CD8-positive, alpha-beta memory T cell (primary cell): Measurements from ENCODE around the gene PIK3R1. TPM values are rescaled to one million over a fixed set of nuclear protein-coding genes. Genes with fewer than 3 reads are reported as not detected.

ENCODE experiments used
- CTCF ChIA-PET: fragments of 350-600 bp; sonication (Branson Sonifier 250); formaldehyde crosslinking; loops from one replicate; lab custom pipeline; 2021; ENCODE audit warnings: antibody characterized with exemption; lab: Charles Lee
- POLR2A ChIA-PET: fragments of 350-600 bp; sonication (Branson Sonifier 250); formaldehyde crosslinking; loops from one replicate; lab custom pipeline; 2021; ENCODE audit warnings: antibody characterized with exemption; lab: Charles Lee
- DNase-seq, 5 donors: peaks; one replicate each; pipeline versions ENCODE4 v3.0.0 to v3.0.0-alpha.2; 2020 to 2022; ENCODE audit warnings: mixed read lengths in 1 of 5
- H3K27ac ChIP-seq: one replicate; pipeline ENCODE4 v1.7.0; 2013; ENCODE audit warnings: low read depth, mild to moderate bottlenecking, low read length, moderate library complexity
- H3K27me3 ChIP-seq: 2 replicates; pipeline ENCODE4 v1.7.0; 2013; ENCODE audit warnings: low read length, mild to moderate bottlenecking; ENCODE audit not compliant: insufficient read depth, poor library complexity, severe bottlenecking
- H3K36me3 ChIP-seq: 2 replicates; pipeline ENCODE4 v1.7.0; 2013; ENCODE audit warnings: mild to moderate bottlenecking, low read length, moderate library complexity; ENCODE audit not compliant: insufficient read depth
- H3K4me1 ChIP-seq: 2 replicates; pipeline ENCODE4 v1.7.0; 2013; ENCODE audit warnings: mild to moderate bottlenecking, low read length, moderate library complexity; ENCODE audit not compliant: insufficient read depth
- H3K4me3 ChIP-seq: 2 replicates; pipeline ENCODE4 v1.7.0; 2013; ENCODE audit warnings: mild to moderate bottlenecking, low read length
- H3K9me3 ChIP-seq: 2 replicates; pipeline ENCODE4 v1.7.0; 2013; ENCODE audit warnings: mild to moderate bottlenecking, low read length
- H3K27ac Mint-ChIP-seq, 8 donors: one replicate each; pipeline ENCODE4 v1.8.0; 2020 to 2021; ENCODE audit warnings: mixed read lengths in 8 of 8, mild to moderate bottlenecking in 6 of 8, inconsistent platforms in 3 of 8, moderate library complexity in 3 of 8
- H3K27me3 Mint-ChIP-seq, 2 donors: one replicate each; pipeline ENCODE4 v1.8.0; 2020 to 2021; ENCODE audit warnings: mixed read lengths in 2 of 2, mild to moderate bottlenecking in 1 of 2, moderate library complexity in 1 of 2
- H3K36me3 Mint-ChIP-seq, 3 donors: one replicate each; pipeline ENCODE4 v1.8.0; 2020 to 2021; ENCODE audit warnings: mixed read lengths in 3 of 3, inconsistent platforms in 1 of 3, mild to moderate bottlenecking in 1 of 3
- H3K4me1 Mint-ChIP-seq, 3 donors: one replicate each; pipeline ENCODE4 v1.8.0; 2020 to 2021; ENCODE audit warnings: mixed read lengths in 3 of 3, inconsistent platforms in 1 of 3, mild to moderate bottlenecking in 1 of 3
- H3K4me3 Mint-ChIP-seq, 7 donors: one replicate each; pipeline ENCODE4 v1.8.0; 2020 to 2021; ENCODE audit warnings: mixed read lengths in 7 of 7, mild to moderate bottlenecking in 6 of 7, moderate library complexity in 4 of 7, inconsistent platforms in 2 of 7
- H3K9me3 Mint-ChIP-seq, 5 donors: one replicate each; pipeline ENCODE4 v1.8.0; 2020 to 2022; ENCODE audit warnings: mixed read lengths in 5 of 5, mild to moderate bottlenecking in 3 of 5, moderate library complexity in 2 of 5, inconsistent platforms in 1 of 5
- polyA plus RNA-seq: library from polyadenylated mRNA; unstranded; fragments of 300-500 nt; fragmentation: Illumina TruSeq; gene quantifications from one replicate; pipeline ENCODE4 v1.2.3, GENCODE V29; 2021
- total RNA-seq, 2 experiments: library from RNA; stranded (reverse); gene quantifications; one replicate each; pipeline ENCODE4 v1.2.3, GENCODE V29; 2021

PIK3R1 gene
- total and polyA plus RNA-seq, 3 experiments from 2014 or later: 46.9 to 75.9 (median 47.9) TPM

DNA sequence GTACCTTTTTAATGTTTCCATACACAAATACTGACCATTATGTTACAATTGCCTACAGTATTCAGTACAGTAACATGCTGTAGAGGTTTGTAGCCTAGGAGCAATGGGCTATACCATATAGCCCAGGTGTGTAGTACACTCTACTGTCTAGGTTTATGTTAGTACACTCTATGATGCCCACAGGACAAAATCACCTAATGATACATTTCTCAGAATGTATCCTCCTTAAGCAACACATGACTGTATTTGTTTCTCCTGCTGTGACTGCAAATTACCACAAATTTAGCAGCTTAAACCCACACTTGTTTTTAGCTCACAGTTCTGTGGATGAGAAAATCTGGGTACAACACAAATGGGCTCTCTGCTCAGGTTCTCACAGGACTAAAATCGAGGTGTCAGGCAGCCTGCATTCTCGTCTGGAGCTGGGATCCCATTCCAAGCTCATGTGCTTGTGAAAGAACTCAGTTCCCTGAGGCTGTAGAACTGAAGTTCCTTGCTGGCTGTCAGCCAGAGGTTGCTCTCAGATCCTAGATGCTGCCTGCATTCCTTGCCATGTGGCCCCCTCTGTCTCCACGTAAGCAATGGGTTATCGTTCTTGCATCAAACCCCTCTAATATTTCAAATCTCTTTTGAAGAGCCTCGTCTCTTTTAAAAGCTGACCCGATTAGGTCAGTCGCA lies 38.6 kb upstream of the PIK3R1 start:
- Mint-ChIP-seq H3K9me3 (no peaks in the 10 kb centered on the region), H3K36me3 (peaks cover 0 to under 1% (median 0%) of the 10 kb centered on the region in 3 donors), H3K27me3 (peaks cover 0 to 1% of the 10 kb centered on the region in 2 donors), H3K4me1 (peaks cover 0 to 3% (median 0%) of the 10 kb centered on the region in 3 donors), H3K27ac (no peak overlapping the region), H3K4me3 (no peak overlapping the region)
- POLR2A ChIA-PET: no interaction called here
- CTCF ChIA-PET: no interaction called here
- Histone ChIP-seq H3K36me3 (no peaks in the 10 kb centered on the region), H3K27ac (no peak overlapping the region), H3K4me3 (no peak overlapping the region), H3K27me3 (no peaks in the 10 kb centered on the region), H3K4me1 (no peaks in the 10 kb centered on the region), H3K9me3 (no peaks in the 10 kb centered on the region)
- DNase-seq: no peak

DNA sequence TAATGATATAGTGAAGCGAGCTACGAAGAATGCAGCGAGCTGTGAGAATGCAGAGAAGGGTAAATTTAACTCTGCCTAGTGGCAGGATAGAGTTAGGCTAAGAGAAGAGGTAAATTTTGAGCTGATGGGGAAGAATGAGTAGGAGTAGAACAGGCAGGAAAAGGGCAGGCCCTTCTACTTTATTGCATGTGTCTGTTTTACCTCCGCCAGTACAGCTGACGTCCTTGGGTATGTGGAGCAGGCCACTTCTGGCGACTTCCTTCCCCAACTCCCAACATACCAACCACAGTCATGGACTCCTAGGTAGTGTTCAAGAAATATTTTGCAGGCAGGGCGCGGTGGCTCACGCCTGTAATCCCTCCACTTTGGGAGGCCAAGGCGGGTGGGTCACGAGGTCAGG lies 37.9 kb upstream of the PIK3R1 start:
- Histone ChIP-seq H3K36me3 (no peaks in the 10 kb centered on the region), H3K27ac (no peak overlapping the region), H3K27me3 (no peaks in the 10 kb centered on the region), H3K4me1 (no peaks in the 10 kb centered on the region), H3K9me3 (no peaks in the 10 kb centered on the region), H3K4me3 (no peak overlapping the region)
- peaks cover 0 to 2% (median 0%) of the 10 kb centered on the region in 3 donors for H3K36me3 Mint-ChIP-seq
- no peak overlapping the region for H3K27ac Mint-ChIP-seq
- POLR2A ChIA-PET: no interaction called here
- H3K4me3 Mint-ChIP-seq: no peak overlapping the region
- no peaks in the 10 kb centered on the region for H3K9me3 Mint-ChIP-seq
- DNase-seq: no peak
- CTCF ChIA-PET: no interaction called here
- peaks cover 0 to 1% of the 10 kb centered on the region in 2 donors for H3K27me3 Mint-ChIP-seq
- peaks cover 0 to 3% (median 0%) of the 10 kb centered on the region in 3 donors for H3K4me1 Mint-ChIP-seq

DNA sequence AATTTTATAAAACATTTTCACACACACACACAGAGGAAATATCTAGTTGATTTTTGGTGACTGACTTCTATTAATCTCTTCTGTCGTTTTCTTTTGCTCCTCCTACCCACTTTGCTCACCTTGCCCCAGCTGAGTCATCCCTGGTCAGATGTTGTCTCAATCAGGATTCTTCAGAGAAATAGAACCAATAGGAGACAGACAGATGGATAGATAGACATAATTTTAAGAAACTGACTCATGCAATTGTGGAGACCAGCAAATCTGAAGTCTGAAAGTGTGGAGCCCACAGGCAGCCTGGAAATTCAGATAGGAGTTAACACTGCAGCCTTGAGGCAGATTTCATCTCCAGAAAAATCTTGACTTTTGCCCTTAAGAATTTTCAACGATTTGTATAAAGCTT lies 37.0 kb upstream of the PIK3R1 start:
- H3K4me1 Mint-ChIP-seq: peaks cover 0 to 3% (median 0%) of the 10 kb centered on the region in 3 donors
- ChIA-PET CTCF (no interaction called here), POLR2A (no interaction called here)

DNA sequence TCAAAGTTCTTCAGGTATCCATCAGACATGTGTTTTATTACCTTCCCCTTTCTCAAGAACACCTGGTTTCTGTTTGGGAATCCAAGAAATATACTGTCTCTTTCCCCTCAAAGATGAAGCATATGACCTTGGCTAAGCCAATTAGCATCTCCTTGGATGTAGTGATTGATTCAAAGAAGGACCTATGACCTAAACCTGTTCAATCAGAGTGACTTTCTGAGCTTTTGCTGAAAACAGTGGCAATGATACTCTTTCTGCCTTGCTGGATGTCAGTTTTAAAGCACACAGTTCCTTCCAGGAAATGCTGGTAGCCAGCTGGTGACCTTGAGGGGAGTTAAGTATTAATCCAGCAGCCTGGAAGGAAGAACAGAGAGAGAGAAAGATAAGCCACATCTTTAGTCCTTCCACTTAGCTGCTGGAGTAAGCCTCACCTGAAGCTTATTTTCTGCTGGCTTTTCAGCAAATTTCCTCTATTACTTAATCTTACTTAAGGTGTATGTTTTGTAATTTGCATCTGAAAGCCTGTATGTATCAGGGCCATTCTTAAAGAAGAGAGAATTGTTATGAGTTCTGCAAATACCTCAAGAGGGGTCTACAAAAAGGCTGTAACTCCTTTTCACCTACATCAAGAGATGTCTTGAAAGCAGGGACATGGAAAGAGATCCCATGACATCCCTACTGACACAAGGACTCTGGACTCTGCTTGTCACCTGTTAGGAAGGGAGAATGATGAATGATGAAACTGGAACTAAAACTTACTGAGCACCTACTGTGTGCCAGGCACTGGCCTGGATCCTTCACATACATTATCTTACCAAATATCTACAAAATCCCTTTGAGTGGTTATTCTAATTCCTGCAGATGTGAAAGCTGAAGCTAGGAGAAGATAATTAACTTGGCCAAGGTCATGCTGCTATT lies 35.2 kb upstream of the PIK3R1 start:
- Histone ChIP-seq H3K4me3 (no peak overlapping the region), H3K36me3 (no peaks in the 10 kb centered on the region), H3K4me1 (no peaks in the 10 kb centered on the region), H3K27me3 (no peaks in the 10 kb centered on the region), H3K9me3 (no peaks in the 10 kb centered on the region), H3K27ac (no peak overlapping the region)
- Mint-ChIP-seq H3K4me1 (peaks cover 0 to 3% (median 0%) of the 10 kb centered on the region in 3 donors), H3K4me3 (no peak overlapping the region), H3K27me3 (no peaks in the 10 kb centered on the region), H3K36me3 (peaks cover 0 to 2% (median 0%) of the 10 kb centered on the region in 3 donors), H3K9me3 (peaks cover 0 to 2% (median 0%) of the 10 kb centered on the region in 5 donors), H3K27ac (peak overlapping the region in 1 of 8 donors; percentile 77)
- ChIA-PET CTCF (no interaction called here), POLR2A (no interaction called here)
- DNase-seq: no peak

More for the DNA sequence above, 37.0 kb upstream of the PIK3R1 start:
- no peaks in the 10 kb centered on the region for H3K4me1 ChIP-seq
- H3K27me3 ChIP-seq: no peaks in the 10 kb centered on the region
- no peak overlapping the region for H3K27ac Mint-ChIP-seq
- no peak for DNase-seq
- H3K4me3 ChIP-seq: no peak overlapping the region
- H3K4me3 Mint-ChIP-seq: peak overlapping the region in 1 of 7 donors; percentile 72
- H3K36me3 ChIP-seq: no peaks in the 10 kb centered on the region
- no peaks in the 10 kb centered on the region for H3K9me3 Mint-ChIP-seq
- no peaks in the 10 kb centered on the region for H3K9me3 ChIP-seq
- H3K36me3 Mint-ChIP-seq: peaks cover 0 to 2% (median 0%) of the 10 kb centered on the region in 3 donors
- H3K27ac ChIP-seq: no peak overlapping the region
- no peaks in the 10 kb centered on the region for H3K27me3 Mint-ChIP-seq

DNA sequence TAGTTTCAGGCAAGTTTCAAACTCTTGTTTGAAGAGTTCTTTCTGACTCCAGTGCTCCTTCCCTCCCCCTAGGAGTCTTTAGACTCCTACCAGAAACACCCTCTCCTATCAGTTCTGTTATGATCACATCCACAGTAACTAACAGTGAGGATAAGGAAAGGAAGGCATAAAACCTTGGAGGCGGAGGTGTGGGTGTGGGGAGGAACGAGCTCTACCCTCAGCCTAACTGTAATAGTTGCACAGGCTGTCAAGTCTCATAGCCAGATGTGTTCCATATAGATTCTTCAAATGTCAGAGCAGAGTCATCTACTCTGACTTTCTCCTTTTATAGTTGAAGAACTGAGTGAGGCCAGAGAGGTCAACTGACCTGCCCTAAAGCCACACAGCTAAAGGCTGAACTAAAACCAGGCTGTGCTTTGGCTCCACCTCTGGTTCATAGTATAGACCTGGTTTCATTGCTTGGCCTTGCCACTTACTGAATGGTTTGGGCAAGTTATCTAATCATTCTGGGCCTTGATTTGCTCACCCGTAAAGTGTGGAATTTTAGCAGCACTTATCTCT lies 34.4 kb upstream of the PIK3R1 start:
- no peak overlapping the region for H3K27ac ChIP-seq
- H3K4me1 Mint-ChIP-seq: peaks cover 0 to 3% (median 0%) of the 10 kb centered on the region in 3 donors
- H3K27ac Mint-ChIP-seq: no peak overlapping the region
- ChIA-PET POLR2A (no interaction called here), CTCF (no interaction called here)
- H3K9me3 ChIP-seq: no peaks in the 10 kb centered on the region
- no peak overlapping the region for H3K4me3 ChIP-seq
- DNase-seq: no peak
- no peaks in the 10 kb centered on the region for H3K4me1 ChIP-seq
- no peaks in the 10 kb centered on the region for H3K27me3 Mint-ChIP-seq
- H3K36me3 ChIP-seq: no peaks in the 10 kb centered on the region
- H3K9me3 Mint-ChIP-seq: peaks cover 0 to 2% (median 0%) of the 10 kb centered on the region in 5 donors
- peaks cover 0 to 2% (median 0%) of the 10 kb centered on the region in 3 donors for H3K36me3 Mint-ChIP-seq
- H3K27me3 ChIP-seq: no peaks in the 10 kb centered on the region
- no peak overlapping the region for H3K4me3 Mint-ChIP-seq

DNA sequence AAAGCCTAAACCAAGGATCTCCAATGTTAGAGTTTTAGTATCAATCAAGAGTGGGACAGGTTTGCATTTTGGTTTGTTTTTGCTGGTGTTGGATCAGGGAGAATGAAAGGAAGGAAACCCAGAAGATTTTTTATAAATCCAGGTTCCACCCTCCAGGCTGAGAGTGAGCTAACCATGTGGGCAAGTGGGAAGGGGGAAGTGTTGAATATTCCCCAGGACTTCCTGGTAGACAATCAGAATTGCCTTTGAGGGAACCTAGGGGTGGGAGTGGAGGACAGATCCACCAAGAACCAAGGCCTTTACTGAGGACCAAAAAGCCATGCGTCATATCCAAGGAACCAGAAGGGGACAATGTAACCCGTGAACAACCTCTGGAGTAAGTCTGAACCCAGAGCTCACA lies 33.5 kb upstream of the PIK3R1 start:
- Mint-ChIP-seq H3K36me3 (peaks cover 0 to 2% (median 0%) of the 10 kb centered on the region in 3 donors), H3K4me3 (no peak overlapping the region), H3K27ac (peak overlapping the region in 1 of 8 donors; percentile 61), H3K27me3 (no peaks in the 10 kb centered on the region), H3K4me1 (peaks cover 0 to 3% (median 0%) of the 10 kb centered on the region in 3 donors), H3K9me3 (peaks cover 0 to 2% (median 0%) of the 10 kb centered on the region in 5 donors)
- H3K36me3 ChIP-seq: no peaks in the 10 kb centered on the region
- POLR2A ChIA-PET: no interaction called here
- H3K27me3 ChIP-seq: no peaks in the 10 kb centered on the region
- no peaks in the 10 kb centered on the region for H3K9me3 ChIP-seq
- DNase-seq: no peak
- no peak overlapping the region for H3K4me3 ChIP-seq
- CTCF ChIA-PET: no interaction called here
- H3K4me1 ChIP-seq: no peaks in the 10 kb centered on the region
- H3K27ac ChIP-seq: no peak overlapping the region

DNA sequence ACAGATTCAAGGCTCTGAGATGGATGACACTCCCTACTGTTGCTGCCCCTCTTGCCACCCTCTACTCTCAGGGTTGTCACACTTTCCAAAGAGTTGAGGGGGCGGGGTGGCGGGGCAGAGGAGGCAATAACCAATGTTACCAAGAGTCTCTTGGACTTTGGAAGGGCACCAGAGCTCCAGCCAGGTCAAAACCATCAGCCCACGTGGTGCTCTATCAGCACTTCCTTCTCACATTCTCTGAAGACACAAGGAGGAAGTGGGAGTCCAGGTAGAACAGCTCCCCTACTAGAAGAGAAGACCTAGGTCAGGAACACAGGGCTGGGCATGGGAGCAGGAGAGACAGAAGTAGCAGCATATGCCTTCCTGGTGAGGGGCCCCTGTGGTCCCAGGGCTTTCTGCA lies 33.0 kb upstream of the PIK3R1 start:
- peaks cover 0 to 2% (median 0%) of the 10 kb centered on the region in 3 donors for H3K36me3 Mint-ChIP-seq
- no peak for DNase-seq
- Histone ChIP-seq H3K27ac (no peak overlapping the region), H3K4me1 (no peaks in the 10 kb centered on the region), H3K4me3 (no peak overlapping the region), H3K27me3 (no peaks in the 10 kb centered on the region), H3K36me3 (no peaks in the 10 kb centered on the region), H3K9me3 (no peaks in the 10 kb centered on the region)
- H3K4me1 Mint-ChIP-seq: peaks cover 0 to 3% (median 0%) of the 10 kb centered on the region in 3 donors
- H3K4me3 Mint-ChIP-seq: no peak overlapping the region
- peaks cover 0 to 2% (median 0%) of the 10 kb centered on the region in 5 donors for H3K9me3 Mint-ChIP-seq
- H3K27me3 Mint-ChIP-seq: no peaks in the 10 kb centered on the region
- H3K27ac Mint-ChIP-seq: no peak overlapping the region
- ChIA-PET POLR2A (no interaction called here), CTCF (no interaction called here)
